Measurements from ENCODE around the gene RBCK1. TPM values are rescaled to one million over a fixed set of nuclear protein-coding genes. Genes with fewer than 3 reads are reported as not detected.

Gene RBCK1
- total and polyA plus RNA-seq, 2 donors (not counting 3 experiments of a cell fraction or from before 2014, with no cell fraction given): 80.4 to 82.7 TPM

GRCh38 chr20:472889-473292 lies 64.8 kb downstream of the RBCK1 start:
- dilution Hi-C loops (cut with MboI; ENCODE audit: extremely low pct_ligation_motif_present, low sequenced_read_pairs) (no loop called here), intact Hi-C loops (cut with micrococcal nuclease) (no loop called here)
- FAIRE-seq: no peak
- BruUV-seq (replicated peaks): no TSS peak
- POLR2A ChIA-PET: no interaction called here
- Histone ChIP-seq H3K79me2 (ENCODE audit: control insufficient read depth, insufficient read depth, low read length) (no peaks in the 10 kb centered on the region), H3K9me1 (replicated peaks; ENCODE audit: control insufficient read depth, extremely low read depth, insufficient read depth, low read length) (no peaks in the 10 kb centered on the region), H2AFZ (ENCODE audit: low read depth, low read length) (no peak overlapping the region), H3K4me1 (ENCODE audit: control insufficient read depth, extremely low read depth, insufficient read depth, low read length) (no peaks in the 10 kb centered on the region), H3K4me2 (ENCODE audit: insufficient read depth, low read length) (no peak overlapping the region), H3K9me3 (replicated peaks; ENCODE audit: control insufficient read depth, insufficient read depth, low read length) (no peaks in the 10 kb centered on the region), H3K36me3 (ENCODE audit: control insufficient read depth in 2 of 2, extremely low read depth in 1 of 2, insufficient read depth in 2 of 2, low read length in 2 of 2) (peaks cover 0 to under 1% of the 10 kb centered on the region in 2 experiments), H3K9ac (replicated peaks; ENCODE audit: extremely low read depth, insufficient read depth, low read length) (no peak overlapping the region), H3K4me3 (replicated peaks in 1 of 3; ENCODE audit: insufficient read depth in 1 of 3, low read depth in 1 of 3, low read length in 3 of 3) (no peak overlapping the region), H3K27me3 (ENCODE audit: control insufficient read depth in 2 of 2, insufficient read depth in 2 of 2, low read length in 2 of 2) (peaks cover 2 to 6% of the 10 kb centered on the region in 2 experiments), H3K27ac (ENCODE audit: insufficient read depth, low read depth, low read length) (no peak overlapping the region), H4K20me1 (replicated peaks; ENCODE audit: control insufficient read depth, extremely low read depth, insufficient read depth, low read length) (no peaks in the 10 kb centered on the region)
- no peak for TF ChIP-seq CTCF (IDR thresholded peaks at IDR 0.05; ENCODE audit: extremely low read depth in 1 of 2, insufficient read depth in 1 of 2, low read depth in 1 of 2, low read length in 2 of 2)
- no peak for DNase-seq (ENCODE audit: low read depth, low spot score)
- CTCF ChIA-PET: interaction anchor here (1.0 to 2.4 kb wide), 3 partner anchors 10 to 60 kb away, joined by 3 to 9 read pairs (median 7); partner anchors contain the start of gene TBC1D20

- H4K20me1 ChIP-seq (replicated peaks; ENCODE audit: control insufficient read depth, extremely low read depth, insufficient read depth, low read length): no peaks in the 10 kb centered on the region
- H3K9me3 ChIP-seq (replicated peaks; ENCODE audit: control insufficient read depth, insufficient read depth, low read length): no peaks in the 10 kb centered on the region
- dilution Hi-C loops (cut with MboI; ENCODE audit: extremely low pct_ligation_motif_present, low sequenced_read_pairs): no loop called here
- H3K4me1 ChIP-seq (ENCODE audit: control insufficient read depth, extremely low read depth, insufficient read depth, low read length): peaks cover 5% of the 10 kb centered on the region
- CTCF ChIA-PET: no interaction called here
- H3K36me3 ChIP-seq (ENCODE audit: control insufficient read depth in 2 of 2, extremely low read depth in 1 of 2, insufficient read depth in 2 of 2, low read length in 2 of 2): peaks cover 2 to 6% of the 10 kb centered on the region in 2 experiments
- no peak overlapping the region for H3K9ac ChIP-seq (replicated peaks; ENCODE audit: extremely low read depth, insufficient read depth, low read length)
- DNase-seq (ENCODE audit: low read depth, low spot score) (no peak), FAIRE-seq (no peak)
- H2AFZ ChIP-seq (ENCODE audit: low read depth, low read length): no peak overlapping the region
- TF ChIP-seq CTCF (IDR thresholded peaks at IDR 0.05; ENCODE audit: extremely low read depth in 1 of 2, insufficient read depth in 1 of 2, low read depth in 1 of 2, low read length in 2 of 2): no peak
- intact Hi-C loops (cut with micrococcal nuclease): no loop called here
- H3K9me1 ChIP-seq (replicated peaks; ENCODE audit: control insufficient read depth, extremely low read depth, insufficient read depth, low read length): no peaks in the 10 kb centered on the region
- H3K27ac ChIP-seq (ENCODE audit: insufficient read depth, low read depth, low read length): no peak overlapping the region
- H3K4me2 ChIP-seq (ENCODE audit: insufficient read depth, low read length): no peak overlapping the region
- no TSS peak for BruUV-seq (replicated peaks)
- POLR2A ChIA-PET: no interaction called here
- no peak overlapping the region for H3K4me3 ChIP-seq (replicated peaks in 1 of 3; ENCODE audit: insufficient read depth in 1 of 3, low read depth in 1 of 3, low read length in 3 of 3)
- no peaks in the 10 kb centered on the region for H3K27me3 ChIP-seq (ENCODE audit: control insufficient read depth in 2 of 2, insufficient read depth in 2 of 2, low read length in 2 of 2)
- no peaks in the 10 kb centered on the region for H3K79me2 ChIP-seq (ENCODE audit: control insufficient read depth, insufficient read depth, low read length)
These were observed 66.5 kb downstream of the RBCK1 start for GRCh38 chr20:474581-474980.

All from endothelial cell of umbilical vein (primary cell).